ENCODE data around the gene MAGI1. TPM values are rescaled to one million over a fixed set of nuclear protein-coding genes. Genes with fewer than 3 reads are reported as not detected.
"Not testable (repeated sequence)": the region's sequence is repeated elsewhere in the genome, so short reads cannot be mapped to it uniquely, and the experiment has no call there.

MAGI1 gene
- total RNA-seq, 4 donors from 2014 or later = 17.2 to 40.8 (median 28.1) TPM

DNA sequence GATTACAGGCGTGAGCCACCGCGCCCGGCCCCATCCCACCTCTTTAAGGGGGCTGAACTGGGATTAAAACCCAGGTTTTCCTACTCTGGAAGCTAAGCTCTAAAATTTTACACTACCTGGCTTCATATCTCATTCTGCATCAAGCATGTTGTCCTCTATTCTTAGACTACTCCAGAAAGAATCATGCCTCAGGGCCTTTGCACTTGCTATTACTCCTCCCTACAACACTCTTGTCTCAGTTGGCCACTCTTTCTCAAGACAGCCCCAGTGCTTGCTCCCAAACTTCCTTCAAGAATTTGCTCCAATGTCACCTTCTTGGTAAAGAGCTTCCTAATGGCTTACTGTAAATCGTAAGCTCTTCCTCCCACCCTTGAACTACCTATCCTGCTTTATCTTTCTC is 521.7 kb downstream of the MAGI1 start:
- 82 to 100% methylated on average over 1 to 5 of the region's 5 CpGs for WGBS, 2 donors (ENCODE audit: low coverage in 1 of 2)
- TF ChIP-seq EP300 (IDR thresholded peaks at IDR 0.05) (no peak), POLR2A (IDR thresholded peaks at IDR 0.05) (no peak), CTCF (IDR thresholded peaks at IDR 0.05) (no peak), POLR2AphosphoS5 (IDR thresholded peaks at IDR 0.05) (no peak)
- Histone ChIP-seq H3K4me3 (no peak overlapping the region), H3K4me1 (no peaks in the 10 kb centered on the region), H3K9me3 (no peaks in the 10 kb centered on the region), H3K27ac (no peak overlapping the region), H3K27me3 (no peaks in the 10 kb centered on the region), H3K36me3 (no peaks in the 10 kb centered on the region)
- no peak for ATAC-seq

GRCh38 chr3:65514317-65514716 is 524.4 kb downstream of the MAGI1 start:
- not testable (repeated sequence) for H3K4me1 ChIP-seq, H3K27ac ChIP-seq, H3K27me3 ChIP-seq, H3K4me3 ChIP-seq, ATAC-seq, H3K9me3 ChIP-seq, H3K36me3 ChIP-seq
- WGBS, 2 donors (ENCODE audit: low coverage in 1 of 2) = no CpG with 5 or more reads among the region's 1 CpG

GRCh38 chr3:65509423-65509794 is 529.3 kb downstream of the MAGI1 start:
- not testable (repeated sequence) for H3K27ac ChIP-seq, ATAC-seq, H3K9me3 ChIP-seq, H3K4me3 ChIP-seq, H3K4me1 ChIP-seq, H3K27me3 ChIP-seq, H3K36me3 ChIP-seq
- WGBS, 2 donors (ENCODE audit: low coverage in 1 of 2) = 87 to 93% methylated on average over 3 to 16 of the region's 24 CpGs

GRCh38 chr3:65508750-65509422 is 529.8 kb downstream of the MAGI1 start:
- 78 to 79% methylated on average over 4 to 9 of the region's 9 CpGs for WGBS, 2 donors (ENCODE audit: low coverage in 1 of 2)
- Histone ChIP-seq H3K36me3 (no peaks in the 10 kb centered on the region), H3K27ac (no peak overlapping the region), H3K4me3 (no peak overlapping the region), H3K27me3 (no peaks in the 10 kb centered on the region), H3K4me1 (no peaks in the 10 kb centered on the region), H3K9me3 (no peaks in the 10 kb centered on the region)
- no peak for ATAC-seq
- TF ChIP-seq EP300 (IDR thresholded peaks at IDR 0.05) (no peak), CTCF (IDR thresholded peaks at IDR 0.05) (no peak), POLR2A (IDR thresholded peaks at IDR 0.05) (no peak), POLR2AphosphoS5 (IDR thresholded peaks at IDR 0.05) (no peak)

DNA sequence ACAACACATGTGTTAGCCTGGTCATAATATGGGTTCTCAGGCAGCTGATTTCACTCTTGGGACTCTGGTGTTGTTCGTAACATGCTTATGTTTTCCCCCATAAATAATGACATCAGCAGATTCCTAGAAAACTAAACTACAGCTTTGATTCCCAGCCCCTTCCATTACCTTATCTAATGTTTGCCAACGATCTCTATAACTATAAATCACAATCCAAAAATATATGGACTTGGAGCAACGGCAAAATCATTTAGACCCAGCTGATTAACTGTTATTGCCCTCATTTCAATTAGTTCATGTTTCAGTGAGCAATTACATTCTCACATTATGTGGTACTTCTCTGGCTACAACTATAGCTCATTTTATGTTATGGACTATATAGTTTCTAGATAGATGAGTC is 531.3 kb downstream of the MAGI1 start:
- H3K4me1 ChIP-seq = no peaks in the 10 kb centered on the region
- H3K9me3 ChIP-seq = no peaks in the 10 kb centered on the region
- no peak overlapping the region for H3K27ac ChIP-seq
- H3K4me3 ChIP-seq = no peak overlapping the region
- H3K36me3 ChIP-seq = no peaks in the 10 kb centered on the region
- TF ChIP-seq EP300 (IDR thresholded peaks at IDR 0.05) (no peak), POLR2AphosphoS5 (IDR thresholded peaks at IDR 0.05) (no peak), CTCF (IDR thresholded peaks at IDR 0.05) (no peak), POLR2A (IDR thresholded peaks at IDR 0.05) (no peak)
- WGBS, 2 donors (ENCODE audit: low coverage in 1 of 2) = 50 to 76% methylated on average over 3 of the region's 3 CpGs
- ATAC-seq = no peak
- no peaks in the 10 kb centered on the region for H3K27me3 ChIP-seq

- Histone ChIP-seq H3K27me3 (no peaks in the 10 kb centered on the region), H3K4me3 (no peak overlapping the region), H3K27ac (no peak overlapping the region), H3K36me3 (no peaks in the 10 kb centered on the region), H3K4me1 (no peaks in the 10 kb centered on the region), H3K9me3 (no peaks in the 10 kb centered on the region)
- ATAC-seq = no peak
- TF ChIP-seq EP300 (IDR thresholded peaks at IDR 0.05) (no peak), POLR2A (IDR thresholded peaks at IDR 0.05) (no peak), CTCF (IDR thresholded peaks at IDR 0.05) (no peak), POLR2AphosphoS5 (IDR thresholded peaks at IDR 0.05) (no peak)
- WGBS, 2 donors (ENCODE audit: low coverage in 1 of 2) = 32 to 60% methylated on average over 1 of the region's 1 CpG
Measured at GRCh38 chr3:65503776-65504175, 534.9 kb downstream of the MAGI1 start.
